ENCODE results near the gene CACNA1H. TPM values are rescaled to one million over a fixed set of nuclear protein-coding genes. Genes with fewer than 3 reads are reported as not detected.

Gene CACNA1H
- total RNA-seq, 1 donor from 2014 or later, result 26.1 TPM

GRCh38 chr16:1216296-1216619, 63.4 kb downstream of the CACNA1H start:
- Histone ChIP-seq H3K4me1 (ENCODE audit: control insufficient read depth in 3 of 3, insufficient read depth in 3 of 3, low read length in 3 of 3) (no peaks in the 10 kb centered on the region), H3K27me3 (ENCODE audit: control insufficient read depth in 3 of 3, insufficient read depth in 3 of 3, low read length in 3 of 3) (peaks cover 0 to 8% (median 7%) of the 10 kb centered on the region in 3 donors), H3K9ac (ENCODE audit: low read depth in 1 of 3, low read length in 3 of 3) (no peak overlapping the region), H3K36me3 (ENCODE audit: control insufficient read depth in 3 of 3, insufficient read depth in 3 of 3, low read length in 3 of 3) (no peaks in the 10 kb centered on the region), H3K9me3 (ENCODE audit: control insufficient read depth in 3 of 3, low read length in 3 of 3) (no peaks in the 10 kb centered on the region), H3K4me3 (ENCODE audit: low read length in 3 of 3) (no peak overlapping the region), H3K27ac (ENCODE audit: low read depth, low read length) (no peak overlapping the region)

- Histone ChIP-seq H3K27ac (ENCODE audit: low read depth, low read length) (no peak overlapping the region), H3K4me1 (ENCODE audit: control insufficient read depth in 3 of 3, insufficient read depth in 3 of 3, low read length in 3 of 3) (no peaks in the 10 kb centered on the region), H3K9me3 (ENCODE audit: control insufficient read depth in 3 of 3, low read length in 3 of 3) (no peaks in the 10 kb centered on the region), H3K9ac (ENCODE audit: low read depth in 1 of 3, low read length in 3 of 3) (no peak overlapping the region), H3K4me3 (ENCODE audit: low read length in 3 of 3) (no peak overlapping the region), H3K36me3 (ENCODE audit: control insufficient read depth in 3 of 3, insufficient read depth in 3 of 3, low read length in 3 of 3) (no peaks in the 10 kb centered on the region), H3K27me3 (ENCODE audit: control insufficient read depth in 3 of 3, insufficient read depth in 3 of 3, low read length in 3 of 3) (peaks cover 0 to 12% (median 8%) of the 10 kb centered on the region in 3 donors)
These were observed 63.9 kb downstream of the CACNA1H start for GRCh38 chr16:1216681-1217400.

GRCh38 chr16:1217526-1217925, 64.6 kb downstream of the CACNA1H start:
- Histone ChIP-seq H3K9me3 (ENCODE audit: control insufficient read depth in 3 of 3, low read length in 3 of 3) (no peaks in the 10 kb centered on the region), H3K4me3 (ENCODE audit: low read length in 3 of 3) (no peak overlapping the region), H3K4me1 (ENCODE audit: control insufficient read depth in 3 of 3, insufficient read depth in 3 of 3, low read length in 3 of 3) (no peaks in the 10 kb centered on the region), H3K27ac (ENCODE audit: low read depth, low read length) (no peak overlapping the region), H3K9ac (ENCODE audit: low read depth in 1 of 3, low read length in 3 of 3) (no peak overlapping the region), H3K36me3 (ENCODE audit: control insufficient read depth in 3 of 3, insufficient read depth in 3 of 3, low read length in 3 of 3) (no peaks in the 10 kb centered on the region), H3K27me3 (ENCODE audit: control insufficient read depth in 3 of 3, insufficient read depth in 3 of 3, low read length in 3 of 3) (peaks cover 3 to 13% (median 10%) of the 10 kb centered on the region in 3 donors)

GRCh38 chr16:1218061-1218929, 65.4 kb downstream of the CACNA1H start:
- Histone ChIP-seq H3K9me3 (ENCODE audit: control insufficient read depth in 3 of 3, low read length in 3 of 3) (no peaks in the 10 kb centered on the region), H3K4me3 (ENCODE audit: low read length in 3 of 3) (no peak overlapping the region), H3K4me1 (ENCODE audit: control insufficient read depth in 3 of 3, insufficient read depth in 3 of 3, low read length in 3 of 3) (no peaks in the 10 kb centered on the region), H3K27me3 (ENCODE audit: control insufficient read depth in 3 of 3, insufficient read depth in 3 of 3, low read length in 3 of 3) (peaks cover 6 to 14% (median 13%) of the 10 kb centered on the region in 3 donors), H3K27ac (ENCODE audit: low read depth, low read length) (no peak overlapping the region), H3K9ac (ENCODE audit: low read depth in 1 of 3, low read length in 3 of 3) (no peak overlapping the region), H3K36me3 (ENCODE audit: control insufficient read depth in 3 of 3, insufficient read depth in 3 of 3, low read length in 3 of 3) (no peaks in the 10 kb centered on the region)

GRCh38 chr16:1218930-1219611, 66.2 kb downstream of the CACNA1H start:
- Histone ChIP-seq H3K36me3 (ENCODE audit: control insufficient read depth in 3 of 3, insufficient read depth in 3 of 3, low read length in 3 of 3) (no peaks in the 10 kb centered on the region), H3K4me1 (ENCODE audit: control insufficient read depth in 3 of 3, insufficient read depth in 3 of 3, low read length in 3 of 3) (no peaks in the 10 kb centered on the region), H3K9ac (ENCODE audit: low read depth in 1 of 3, low read length in 3 of 3) (no peak overlapping the region), H3K4me3 (ENCODE audit: low read length in 3 of 3) (no peak overlapping the region), H3K27me3 (ENCODE audit: control insufficient read depth in 3 of 3, insufficient read depth in 3 of 3, low read length in 3 of 3) (peaks cover 6 to 14% (median 13%) of the 10 kb centered on the region in 3 donors), H3K27ac (ENCODE audit: low read depth, low read length) (no peak overlapping the region), H3K9me3 (ENCODE audit: control insufficient read depth in 3 of 3, low read length in 3 of 3) (no peaks in the 10 kb centered on the region)

GRCh38 chr16:1220098-1220728, 67.3 kb downstream of the CACNA1H start:
- Histone ChIP-seq H3K9me3 (ENCODE audit: control insufficient read depth in 3 of 3, low read length in 3 of 3) (no peaks in the 10 kb centered on the region), H3K27ac (ENCODE audit: low read depth, low read length) (no peak overlapping the region), H3K9ac (ENCODE audit: low read depth in 1 of 3, low read length in 3 of 3) (no peak overlapping the region), H3K4me3 (ENCODE audit: low read length in 3 of 3) (no peak overlapping the region), H3K36me3 (ENCODE audit: control insufficient read depth in 3 of 3, insufficient read depth in 3 of 3, low read length in 3 of 3) (no peaks in the 10 kb centered on the region), H3K27me3 (ENCODE audit: control insufficient read depth in 3 of 3, insufficient read depth in 3 of 3, low read length in 3 of 3) (peaks cover 6 to 14% (median 13%) of the 10 kb centered on the region in 3 donors), H3K4me1 (ENCODE audit: control insufficient read depth in 3 of 3, insufficient read depth in 3 of 3, low read length in 3 of 3) (no peaks in the 10 kb centered on the region)

GRCh38 chr16:1220841-1221627, 68.1 kb downstream of the CACNA1H start:
- peaks cover 6 to 14% (median 13%) of the 10 kb centered on the region in 3 donors for H3K27me3 ChIP-seq (ENCODE audit: control insufficient read depth in 3 of 3, insufficient read depth in 3 of 3, low read length in 3 of 3)
- no peak overlapping the region for H3K4me3 ChIP-seq (ENCODE audit: low read length in 3 of 3)
- H3K9ac ChIP-seq (ENCODE audit: low read depth in 1 of 3, low read length in 3 of 3), result no peak overlapping the region
- no peaks in the 10 kb centered on the region for H3K9me3 ChIP-seq (ENCODE audit: control insufficient read depth in 3 of 3, low read length in 3 of 3)
- no peak overlapping the region for H3K27ac ChIP-seq (ENCODE audit: low read depth, low read length)
- no peaks in the 10 kb centered on the region for H3K36me3 ChIP-seq (ENCODE audit: control insufficient read depth in 3 of 3, insufficient read depth in 3 of 3, low read length in 3 of 3)
- no peaks in the 10 kb centered on the region for H3K4me1 ChIP-seq (ENCODE audit: control insufficient read depth in 3 of 3, insufficient read depth in 3 of 3, low read length in 3 of 3)

- no peaks in the 10 kb centered on the region for H3K36me3 ChIP-seq (ENCODE audit: control insufficient read depth in 3 of 3, insufficient read depth in 3 of 3, low read length in 3 of 3)
- no peaks in the 10 kb centered on the region for H3K4me1 ChIP-seq (ENCODE audit: control insufficient read depth in 3 of 3, insufficient read depth in 3 of 3, low read length in 3 of 3)
- H3K27me3 ChIP-seq (ENCODE audit: control insufficient read depth in 3 of 3, insufficient read depth in 3 of 3, low read length in 3 of 3), result peaks cover 6 to 14% (median 13%) of the 10 kb centered on the region in 3 donors
- H3K27ac ChIP-seq (ENCODE audit: low read depth, low read length), result no peak overlapping the region
- H3K4me3 ChIP-seq (ENCODE audit: low read length in 3 of 3), result no peak overlapping the region
- H3K9ac ChIP-seq (ENCODE audit: low read depth in 1 of 3, low read length in 3 of 3), result no peak overlapping the region
- no peaks in the 10 kb centered on the region for H3K9me3 ChIP-seq (ENCODE audit: control insufficient read depth in 3 of 3, low read length in 3 of 3)
These were observed 69.0 kb downstream of the CACNA1H start for GRCh38 chr16:1221628-1222552.

All from skeletal muscle tissue (tissue), 4 donors.